ENCODE results near the gene VAV2. TPM values are rescaled to one million over a fixed set of nuclear protein-coding genes. Genes with fewer than 3 reads are reported as not detected.
"Not testable (repeated sequence)": the region's sequence is repeated elsewhere in the genome, so short reads cannot be mapped to it uniquely, and the experiment has no call there.

Gene VAV2
- total RNA-seq, 1 donor, result 13.4 TPM

DNA sequence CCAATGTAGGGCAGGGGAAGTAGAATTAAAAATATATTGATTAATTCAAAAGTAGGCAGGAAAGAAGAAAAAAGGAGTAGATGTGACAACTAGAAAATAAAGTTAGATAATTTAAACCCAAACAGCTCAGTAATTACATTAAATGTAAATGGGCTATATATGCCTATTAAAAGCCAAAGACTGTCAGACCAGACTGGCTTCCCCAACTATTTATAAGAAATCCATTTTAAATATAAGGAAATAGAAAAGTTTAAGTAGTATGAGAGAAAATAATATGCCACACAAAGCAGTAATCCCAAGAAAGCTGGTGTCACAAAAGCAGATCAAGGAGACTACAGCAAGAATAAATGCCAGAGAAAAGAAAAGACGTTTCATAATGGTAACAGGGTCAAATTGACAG, 225.1 kb downstream of the VAV2 start:
- no peak for DNase-seq (ENCODE audit: low read depth)
- TF ChIP-seq, protein P1, sequence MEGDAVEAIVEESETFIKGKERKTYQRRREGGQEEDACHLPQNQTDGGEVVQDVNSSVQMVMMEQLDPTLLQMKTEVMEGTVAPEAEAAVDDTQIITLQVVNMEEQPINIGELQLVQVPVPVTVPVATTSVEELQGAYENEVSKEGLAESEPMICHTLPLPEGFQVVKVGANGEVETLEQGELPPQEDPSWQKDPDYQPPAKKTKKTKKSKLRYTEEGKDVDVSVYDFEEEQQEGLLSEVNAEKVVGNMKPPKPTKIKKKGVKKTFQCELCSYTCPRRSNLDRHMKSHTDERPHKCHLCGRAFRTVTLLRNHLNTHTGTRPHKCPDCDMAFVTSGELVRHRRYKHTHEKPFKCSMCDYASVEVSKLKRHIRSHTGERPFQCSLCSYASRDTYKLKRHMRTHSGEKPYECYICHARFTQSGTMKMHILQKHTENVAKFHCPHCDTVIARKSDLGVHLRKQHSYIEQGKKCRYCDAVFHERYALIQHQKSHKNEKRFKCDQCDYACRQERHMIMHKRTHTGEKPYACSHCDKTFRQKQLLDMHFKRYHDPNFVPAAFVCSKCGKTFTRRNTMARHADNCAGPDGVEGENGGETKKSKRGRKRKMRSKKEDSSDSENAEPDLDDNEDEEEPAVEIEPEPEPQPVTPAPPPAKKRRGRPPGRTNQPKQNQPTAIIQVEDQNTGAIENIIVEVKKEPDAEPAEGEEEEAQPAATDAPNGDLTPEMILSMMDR (IDR thresholded peaks at IDR 0.05; ENCODE audit: insufficient read depth, low read depth, low read length), result no peak
- no peak overlapping the region for H3K4me3 ChIP-seq (ENCODE audit: low read depth, low read length)

DNA sequence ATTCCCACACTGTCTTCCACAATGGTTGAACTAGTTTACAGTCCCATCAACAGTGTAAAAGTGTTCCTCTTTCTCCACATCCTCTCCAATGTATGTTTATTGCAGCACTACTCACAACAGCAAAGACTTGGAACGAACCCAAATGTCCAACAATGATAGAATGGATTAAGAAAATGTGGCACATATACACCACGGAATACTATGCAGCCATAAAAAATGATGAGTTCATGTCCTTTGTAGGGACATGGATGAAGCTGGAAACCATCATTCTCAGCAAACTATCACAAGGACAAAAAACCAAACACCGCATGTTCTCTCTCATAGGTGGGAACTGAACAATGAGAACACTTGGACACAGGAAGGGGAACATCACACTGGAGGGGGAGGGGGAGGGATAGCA, 225.9 kb downstream of the VAV2 start:
- H3K4me3 ChIP-seq (ENCODE audit: low read depth, low read length); DNase-seq (ENCODE audit: low read depth): not testable (repeated sequence)

DNA sequence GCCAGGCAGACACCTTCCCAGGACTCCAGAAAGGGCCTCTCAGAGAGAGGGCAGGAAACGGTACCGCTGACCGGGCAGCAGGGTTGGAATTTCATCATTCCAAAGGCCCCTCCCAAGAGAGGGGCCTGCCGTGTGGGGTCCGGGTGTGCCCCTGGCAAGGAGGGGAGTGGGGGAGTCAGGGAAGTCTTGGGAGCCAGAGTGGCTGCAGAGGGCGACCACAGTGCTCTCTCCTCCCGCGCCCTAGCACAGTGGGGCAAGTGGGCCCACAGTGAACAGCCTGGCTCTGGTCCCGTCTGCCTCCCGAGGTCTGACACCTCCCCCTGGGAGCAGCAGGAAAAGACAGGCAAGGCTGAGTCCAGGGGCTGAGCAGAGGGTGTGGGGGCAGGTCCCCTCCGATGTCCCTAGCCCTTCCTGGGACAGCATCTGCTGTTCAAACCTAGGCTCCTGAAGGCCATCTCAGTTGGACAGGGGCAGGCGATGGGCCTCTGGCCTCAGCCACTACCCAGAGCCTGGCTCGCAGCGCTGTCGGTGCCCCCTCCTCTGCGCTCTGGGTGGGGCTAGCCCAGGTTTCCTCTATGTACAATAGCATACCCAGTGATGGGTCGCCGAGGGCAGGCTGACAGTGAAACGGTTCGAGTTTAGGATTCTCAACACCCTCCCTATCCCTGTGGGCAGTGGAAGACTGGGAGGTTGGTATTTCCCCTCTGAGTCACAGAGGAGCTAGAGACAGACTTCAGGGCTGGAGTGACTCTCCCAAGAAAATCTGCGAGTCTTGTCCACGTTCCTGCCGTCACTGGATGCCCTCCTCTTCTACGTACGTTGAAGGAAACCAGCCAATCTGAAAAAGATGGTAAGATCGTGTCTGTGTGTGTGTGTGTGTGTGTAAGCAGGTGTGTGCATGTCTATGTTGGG, 228.6 kb downstream of the VAV2 start:
- DNase-seq (ENCODE audit: low read depth), result no peak
- TF ChIP-seq, protein P1 (IDR thresholded peaks at IDR 0.05; ENCODE audit: insufficient read depth, low read depth, low read length), result no peak
- no peak overlapping the region for H3K4me3 ChIP-seq (ENCODE audit: low read depth, low read length)

DNA sequence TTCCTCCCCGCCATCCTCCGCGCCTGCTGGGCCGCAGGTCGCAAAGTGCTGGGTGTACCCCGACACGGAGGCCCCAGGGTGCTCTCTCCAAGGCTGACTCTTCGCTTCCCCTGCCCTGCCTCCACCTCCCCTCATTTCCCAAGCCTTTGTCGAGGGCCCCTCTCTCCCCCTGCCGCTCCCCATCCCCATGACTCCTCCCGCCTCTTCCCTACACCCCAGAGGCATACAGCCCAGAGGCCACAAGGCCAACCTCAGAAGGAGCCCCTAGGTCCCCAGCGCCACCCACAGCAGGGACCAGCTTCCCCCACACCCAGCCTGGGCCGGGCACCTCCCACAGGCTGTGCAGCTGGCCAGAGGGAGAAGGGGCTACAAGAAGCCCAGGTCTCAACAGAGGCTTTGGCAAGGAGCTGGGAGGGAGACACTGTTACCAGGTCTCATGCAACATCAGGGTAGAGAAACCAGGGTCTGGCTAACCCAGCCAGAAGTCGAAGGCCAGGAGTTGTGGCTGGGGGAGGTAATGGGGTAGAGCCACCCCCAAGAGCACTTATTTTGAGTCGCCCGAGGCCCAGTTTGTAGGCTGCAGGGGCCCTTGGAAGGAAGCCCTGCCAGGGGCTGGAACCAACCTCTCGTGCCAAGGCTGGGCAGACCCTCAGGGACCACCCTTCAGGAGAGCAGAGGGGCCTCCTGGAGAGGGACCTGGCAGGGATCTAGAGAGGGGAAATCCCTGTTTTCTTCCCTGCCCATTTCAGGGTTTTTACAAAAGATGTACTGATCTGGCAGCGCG, 229.4 kb downstream of the VAV2 start:
- no peak for DNase-seq (ENCODE audit: low read depth)
- H3K4me3 ChIP-seq (ENCODE audit: low read depth, low read length), result no peak overlapping the region
- TF ChIP-seq, protein P1 (IDR thresholded peaks at IDR 0.05; ENCODE audit: insufficient read depth, low read depth, low read length), result no peak

DNA sequence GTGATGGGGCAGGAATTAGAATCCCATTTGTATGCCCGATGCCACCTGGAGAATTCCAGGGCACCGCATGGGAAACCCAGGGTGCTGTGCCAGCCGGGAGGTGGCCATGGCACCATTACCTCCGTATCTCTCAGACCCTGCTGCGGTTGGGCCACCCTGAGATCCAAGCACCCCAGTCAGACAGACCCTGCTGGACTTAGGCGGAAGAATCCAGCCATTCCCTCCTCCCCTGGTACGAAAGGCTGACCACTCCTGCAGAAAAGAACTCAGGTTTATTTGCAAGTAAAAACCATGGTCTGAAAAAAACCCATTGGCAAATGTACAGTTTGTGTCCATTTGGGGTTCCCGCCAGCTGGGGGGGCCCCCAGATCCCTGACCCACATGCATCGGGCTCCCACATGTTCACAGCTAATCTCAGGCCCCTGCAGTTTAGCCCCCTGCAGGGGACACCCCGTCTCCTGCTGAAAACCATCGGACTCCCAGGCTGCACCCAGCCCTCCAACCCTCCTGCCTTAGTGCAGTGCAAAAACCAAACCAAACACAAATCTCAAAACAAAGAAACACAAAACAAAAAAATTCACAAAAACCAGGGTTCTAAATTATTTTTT, 230.4 kb downstream of the VAV2 start:
- no peak for DNase-seq (ENCODE audit: low read depth)

DNA sequence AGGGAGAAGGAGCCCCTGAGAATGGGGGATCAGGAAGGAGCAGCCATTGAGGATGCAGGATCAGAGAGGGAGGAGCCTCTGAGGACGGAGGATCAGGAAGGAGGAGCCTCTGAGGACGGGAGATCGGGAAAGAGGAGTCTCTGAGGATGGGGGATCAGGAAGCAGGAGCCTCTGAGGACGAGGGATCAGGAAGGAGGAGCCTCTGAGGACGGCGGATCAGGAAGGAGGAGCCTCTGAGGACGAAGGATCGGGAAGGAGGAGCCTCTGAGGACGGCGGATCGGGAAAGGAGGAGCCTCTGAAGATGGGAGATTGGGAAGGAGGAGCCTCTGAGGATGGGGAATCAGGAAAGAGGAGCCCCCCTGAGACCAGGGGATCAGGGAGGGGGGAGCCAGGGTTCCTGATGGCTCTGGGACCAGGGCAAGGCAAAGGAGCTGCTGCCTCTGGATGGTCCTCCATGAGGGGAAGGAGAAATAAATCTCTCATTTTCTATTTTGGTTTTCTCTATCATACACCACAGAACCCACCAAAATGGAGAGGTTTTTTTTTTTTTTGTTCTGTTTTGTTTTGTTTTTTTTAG, 231.3 kb downstream of the VAV2 start:
- TF ChIP-seq, protein P1 (IDR thresholded peaks at IDR 0.05; ENCODE audit: insufficient read depth, low read depth, low read length), result no peak
- no peak for DNase-seq (ENCODE audit: low read depth)

More for the DNA sequence above, 230.4 kb downstream of the VAV2 start:
- TF ChIP-seq, protein P1 (IDR thresholded peaks at IDR 0.05; ENCODE audit: insufficient read depth, low read depth, low read length), result no peak
- no peak overlapping the region for H3K4me3 ChIP-seq (ENCODE audit: low read depth, low read length)

More for the DNA sequence above, 231.3 kb downstream of the VAV2 start:
- no peak overlapping the region for H3K4me3 ChIP-seq (ENCODE audit: low read depth, low read length)

Data from fibroblast of villous mesenchyme (primary cell).